ENCODE results near the gene TRA2B.
"Not testable (repeated sequence)": the region's sequence is repeated elsewhere in the genome, so short reads cannot be mapped to it uniquely, and the experiment has no call there.

The TRA2B gene

DNA sequence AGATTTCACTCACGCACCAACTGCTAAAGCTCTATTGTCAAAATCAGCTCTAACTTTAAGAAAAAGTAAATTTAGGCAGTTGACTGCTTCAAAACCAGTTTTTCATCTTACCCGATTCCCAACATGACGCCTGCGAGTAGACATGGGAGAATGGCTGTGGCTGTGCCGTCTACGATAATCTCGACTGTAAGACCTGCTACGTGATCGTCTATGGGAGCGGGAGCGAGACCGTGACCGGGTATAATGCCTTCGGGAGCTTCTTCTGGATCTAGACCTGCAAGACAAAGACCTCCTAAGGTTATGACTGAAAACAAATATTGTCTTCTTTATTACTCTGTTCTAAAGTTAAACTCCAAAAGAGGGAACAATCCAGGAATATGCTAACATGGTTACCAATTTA lies 12.5 kb downstream of the TRA2B start:
- DNase-seq, result no peak

- no peak for DNase-seq
These were observed 13.4 kb downstream of the TRA2B start for GRCh38 chr3:185924375-185924774.

- no peak for DNase-seq
These were observed 17.6 kb downstream of the TRA2B start for GRCh38 chr3:185920184-185920583.

DNA sequence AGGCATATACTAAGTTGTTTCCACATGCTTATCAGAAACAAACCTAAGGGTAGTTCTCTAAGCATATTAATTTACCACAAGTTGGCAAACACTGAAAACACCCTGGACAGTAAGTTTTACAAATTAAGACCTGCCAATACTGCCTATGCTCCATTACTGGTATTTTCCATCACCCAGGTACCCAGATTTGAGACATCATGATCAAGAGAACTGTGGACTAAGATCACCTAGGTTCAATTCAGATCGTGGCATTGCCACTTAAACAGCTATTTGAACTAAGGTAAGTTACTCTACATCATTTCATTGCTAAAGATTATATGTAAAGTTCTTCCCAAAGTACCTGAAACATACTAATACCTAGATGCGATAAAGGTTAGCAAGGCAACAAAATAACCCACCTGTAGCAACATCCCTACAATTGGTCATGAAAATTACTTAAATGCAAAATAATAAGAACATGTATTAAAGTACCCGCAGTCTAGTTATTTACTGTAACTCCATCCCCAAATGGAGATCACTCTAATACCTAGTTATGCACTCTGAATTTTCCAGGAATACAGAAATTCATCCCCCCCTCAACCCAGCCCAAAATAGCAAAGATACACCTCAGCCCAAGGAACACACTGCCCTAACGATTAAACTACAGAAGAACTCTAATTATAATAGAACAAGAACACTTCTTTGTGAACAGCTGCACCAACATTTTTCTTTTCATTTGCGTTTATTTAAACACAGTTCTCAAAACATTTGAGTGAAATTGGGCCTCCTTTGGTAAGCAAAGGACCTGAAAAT lies 21.6 kb downstream of the TRA2B start:
- no peak for DNase-seq

DNA sequence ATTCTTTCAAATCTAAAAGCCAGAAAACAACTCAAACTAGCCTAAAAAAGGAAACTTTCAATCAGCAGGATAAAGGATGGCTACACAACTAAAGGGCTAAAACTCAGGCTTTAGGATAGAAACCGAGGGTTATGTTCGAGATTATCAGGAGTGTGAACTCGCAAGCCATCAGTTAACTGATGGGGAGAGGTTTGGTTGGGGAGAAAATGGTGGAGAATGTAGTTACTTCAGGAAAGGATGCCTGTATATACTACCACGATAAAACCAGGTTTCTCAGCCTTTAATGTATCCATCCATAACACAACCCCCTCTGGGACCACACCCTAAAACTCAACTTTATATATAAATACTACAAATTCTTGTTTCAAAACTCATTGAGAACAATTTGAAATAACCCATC lies 22.2 kb downstream of the TRA2B start:
- DNase-seq, result no peak

- DNase-seq, result no peak
These were observed 22.7 kb downstream of the TRA2B start for GRCh38 chr3:185914911-185915629.

DNA sequence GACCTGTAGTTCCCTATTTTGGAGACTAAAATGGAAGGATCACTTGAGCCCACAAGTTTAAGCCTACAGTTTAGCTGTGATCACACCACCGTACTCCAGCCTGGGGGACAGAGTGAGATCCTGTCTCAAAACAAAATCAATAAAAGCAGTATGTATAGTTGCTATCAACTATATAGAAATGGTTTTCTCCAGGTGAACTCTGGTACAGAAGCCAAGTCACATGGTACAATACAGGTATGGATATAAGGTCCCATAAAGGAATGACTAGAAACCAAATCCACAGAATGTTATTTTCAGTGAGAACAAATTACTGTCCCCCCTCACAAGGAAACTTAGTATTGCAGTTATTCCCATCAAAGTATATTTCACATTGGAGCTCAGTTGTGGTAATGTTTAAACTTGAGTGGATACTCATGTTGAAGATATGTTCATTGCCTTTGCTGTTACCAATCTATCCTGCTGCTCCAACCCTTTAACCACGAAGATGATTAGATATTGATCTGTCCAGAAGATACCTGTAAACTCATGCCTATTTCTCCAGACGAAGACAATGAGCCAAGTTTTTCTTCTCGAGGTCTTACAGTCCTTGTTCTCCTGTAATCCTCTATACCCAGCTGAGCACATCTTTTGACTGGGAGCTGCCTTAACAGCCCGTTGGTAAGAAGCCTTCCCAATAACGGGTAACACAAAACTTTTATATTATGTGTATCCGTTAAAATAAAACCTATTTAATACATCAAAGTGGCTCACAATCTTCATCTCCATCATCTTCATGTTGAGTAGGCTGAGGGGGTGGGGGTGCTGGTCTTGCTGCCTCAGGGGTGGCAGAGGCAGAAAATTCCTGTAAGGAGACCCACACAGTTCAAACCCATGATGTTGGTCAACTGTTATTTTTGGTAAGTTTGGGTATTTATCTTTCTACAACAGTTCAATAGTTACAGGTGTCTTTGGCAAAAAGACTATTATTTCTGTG lies 24.6 kb downstream of the TRA2B start:
- DNase-seq, result no peak

- DNase-seq, result no peak
These were observed 25.3 kb downstream of the TRA2B start for GRCh38 chr3:185912512-185912911.

DNA sequence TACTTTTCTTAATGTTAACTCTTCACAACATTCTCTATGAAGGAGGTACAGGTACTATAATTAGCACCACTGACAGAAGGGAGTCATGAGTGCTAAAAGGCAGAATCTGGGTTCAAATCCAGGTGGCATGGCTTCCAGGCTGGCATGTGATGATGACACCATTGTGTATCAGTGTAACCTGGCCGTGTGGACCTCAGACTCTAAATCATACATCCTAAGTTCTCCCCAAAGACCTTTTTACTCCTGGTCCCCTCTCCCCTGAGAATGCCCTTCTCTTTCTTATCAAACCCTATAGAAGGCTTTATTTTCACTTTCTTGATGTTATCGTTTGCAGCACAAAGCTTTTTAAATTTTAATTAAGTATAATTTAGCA lies 26.8 kb downstream of the TRA2B start:
- not testable (repeated sequence) for DNase-seq

GRCh38 chr3:185910322-185911075 lies 27.3 kb downstream of the TRA2B start:
- DNase-seq, result not testable (repeated sequence)

DNA sequence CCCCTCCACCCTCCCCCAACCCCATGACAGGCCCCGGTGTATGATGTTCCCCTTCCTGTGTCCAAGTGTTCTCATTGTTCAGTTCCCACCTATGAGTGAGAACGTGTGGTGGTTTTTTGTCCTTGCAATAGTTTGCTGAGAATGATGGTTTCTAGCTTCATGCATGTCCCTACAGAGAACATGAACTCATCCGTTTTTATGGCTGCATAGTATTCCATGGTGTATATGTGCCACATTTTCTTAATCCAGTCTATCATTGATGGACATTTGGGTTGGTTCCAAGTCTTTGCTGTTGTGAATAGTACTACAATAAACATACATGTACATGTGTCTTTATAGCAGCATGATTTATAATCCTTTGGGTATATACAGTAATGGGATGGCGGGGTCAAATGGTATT lies 27.9 kb downstream of the TRA2B start:
- DNase-seq, result not testable (repeated sequence)

- no peak for DNase-seq
These were observed 37.6 kb downstream of the TRA2B start for GRCh38 chr3:185900228-185900627.

DNA sequence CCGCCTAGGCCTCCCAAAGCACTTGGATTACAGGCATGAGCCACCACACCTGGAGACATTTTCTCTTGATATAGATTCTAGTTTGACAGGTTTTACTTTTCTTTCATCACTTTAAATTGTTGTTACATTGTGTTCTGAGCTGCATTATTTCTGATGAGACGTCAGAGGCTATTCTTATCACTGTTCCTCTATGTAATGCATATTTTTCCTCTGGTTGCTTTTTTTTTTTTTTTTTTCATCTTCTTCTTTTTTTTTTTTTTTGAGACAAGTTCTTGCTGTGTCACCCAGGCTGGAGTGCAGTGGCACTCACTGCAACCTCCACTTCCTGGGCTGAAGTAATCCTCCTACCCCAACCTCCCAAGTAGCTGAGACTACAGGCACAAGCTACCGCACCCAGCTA lies 41.2 kb downstream of the TRA2B start:
- DNase-seq, result no peak

DNA sequence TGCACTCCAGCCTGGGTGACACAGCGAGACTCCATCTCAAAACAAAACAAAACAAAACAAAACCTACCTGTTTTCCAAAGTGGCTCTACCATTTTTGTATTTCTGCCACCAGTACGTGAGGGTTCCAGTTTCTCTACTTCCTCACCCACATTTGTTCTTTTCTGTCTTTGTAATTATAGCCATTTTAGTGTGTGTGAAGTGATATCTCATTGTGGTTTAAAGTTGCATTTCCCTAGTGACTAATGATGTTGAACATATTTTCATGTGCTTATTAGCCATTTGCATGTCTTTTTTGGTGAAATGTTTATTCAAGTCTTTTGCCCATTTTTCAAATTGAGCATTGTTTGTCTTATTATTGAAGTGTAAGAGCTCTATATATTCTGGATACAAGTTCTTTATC lies 50.7 kb downstream of the TRA2B start:
- DNase-seq, result no peak

GRCh38 chr3:185884641-185885040 lies 53.2 kb downstream of the TRA2B start:
- no peak for DNase-seq

DNA sequence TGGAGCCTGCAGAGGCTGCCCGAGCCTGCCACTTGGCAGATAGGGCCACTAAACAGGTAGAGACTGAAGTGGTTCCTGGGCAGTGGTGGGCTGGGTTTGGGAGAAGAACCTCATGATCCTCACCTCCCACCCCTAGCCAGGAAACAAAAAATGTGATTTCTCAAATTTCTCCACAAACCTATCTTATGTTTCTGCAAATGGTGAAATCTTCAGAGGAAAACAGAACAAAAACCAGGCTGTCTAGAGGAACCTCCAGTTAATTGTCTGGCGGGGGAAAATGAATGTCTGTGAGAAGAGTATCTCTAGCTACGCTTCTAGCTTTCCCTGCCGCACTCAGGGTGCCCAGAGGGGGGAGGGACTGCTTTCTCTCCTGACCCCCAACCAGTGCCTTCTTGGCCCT lies 55.9 kb downstream of the TRA2B start:
- no peak for DNase-seq

DNA sequence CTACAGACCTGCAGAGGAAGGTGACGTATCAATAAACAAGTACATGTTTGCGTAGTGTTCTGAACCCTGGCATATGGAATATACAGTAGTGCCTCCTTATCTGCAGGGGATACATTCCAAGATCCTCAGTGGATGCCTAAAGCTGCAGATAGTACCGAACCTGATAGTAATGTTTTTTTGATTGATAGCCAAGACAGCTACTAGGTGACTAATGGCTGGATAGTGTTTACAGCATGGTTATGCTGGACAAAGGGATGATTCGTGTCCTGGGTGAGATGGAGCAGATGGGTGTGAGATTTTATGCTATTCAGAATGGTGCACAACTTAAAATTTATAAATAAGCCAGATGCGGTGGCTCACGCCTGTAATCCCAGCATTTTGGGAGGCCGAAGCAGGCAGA lies 57.2 kb downstream of the TRA2B start:
- DNase-seq, result no peak

GRCh38 chr3:185878920-185879319 lies 58.9 kb downstream of the TRA2B start:
- DNase-seq, result no peak

- no peak for DNase-seq
These were observed 63.7 kb downstream of the TRA2B start for GRCh38 chr3:185874119-185874518.

DNA sequence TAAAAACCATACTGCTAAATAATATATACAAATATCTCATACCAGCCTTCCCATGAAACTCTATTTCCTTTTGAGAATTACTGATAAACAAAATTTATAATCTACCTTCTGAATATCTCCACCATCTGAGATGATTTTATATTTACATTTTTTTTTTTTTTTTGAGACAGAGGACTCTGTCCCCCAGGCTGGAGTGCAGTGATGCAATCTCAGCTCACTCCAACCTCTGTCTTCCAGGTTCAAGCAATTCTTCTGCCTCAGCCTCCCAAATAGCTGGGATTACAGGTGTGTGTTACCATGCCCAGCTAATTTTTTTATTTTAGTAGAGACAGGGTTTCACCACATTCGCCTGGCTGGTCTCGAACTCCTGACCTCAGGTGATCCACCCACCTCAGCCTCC lies 70.2 kb downstream of the TRA2B start:
- DNase-seq, result no peak

GRCh38 chr3:185866995-185867394 lies 70.8 kb downstream of the TRA2B start:
- no peak for DNase-seq

DNA sequence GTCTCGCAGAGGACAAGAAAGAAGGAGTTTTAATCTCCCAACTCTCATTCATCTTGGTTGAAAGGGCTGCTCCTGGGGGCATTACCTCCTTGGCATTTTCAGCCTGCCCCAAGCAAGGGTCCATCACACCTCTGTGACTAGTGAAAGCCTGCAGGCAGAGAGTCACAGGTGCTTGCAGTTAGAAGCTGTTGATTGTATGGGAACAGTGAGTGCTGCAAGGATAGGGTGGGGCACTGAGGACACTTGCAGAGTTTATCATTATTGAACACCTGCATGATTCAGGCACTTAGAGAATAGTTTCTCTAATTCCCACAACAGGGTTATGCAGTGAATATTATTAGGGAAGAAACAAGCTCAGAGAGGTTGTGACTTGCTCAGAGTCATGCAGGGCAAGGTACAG lies 71.3 kb downstream of the TRA2B start:
- DNase-seq, result no peak
